ENCODE measurements around the gene SLC9A9. TPM values are rescaled to one million over a fixed set of nuclear protein-coding genes. Genes with fewer than 3 reads are reported as not detected.

SLC9A9 gene
- total RNA-seq, 1 experiment from 2014 or later = 2.2 TPM

- Histone ChIP-seq H2AFZ (ENCODE audit: low read length) (no peak overlapping the region), H3K27me3 (ENCODE audit: low read length) (no peaks in the 10 kb centered on the region), H3K9me3 (ENCODE audit: low read length) (no peaks in the 10 kb centered on the region), H3K9ac (ENCODE audit: low read length) (no peak overlapping the region), H3K9me2 (replicated peaks; ENCODE audit: insufficient read depth, low read length) (no peaks in the 10 kb centered on the region), H3K36me3 (ENCODE audit: insufficient read depth, low read length) (no peaks in the 10 kb centered on the region), H3K79me2 (ENCODE audit: low read length) (no peaks in the 10 kb centered on the region), H3K27ac (ENCODE audit: low read length) (no peak overlapping the region), H4K20me1 (ENCODE audit: insufficient read depth, low read depth, low read length) (no peaks in the 10 kb centered on the region), H3K4me2 (ENCODE audit: low read depth, low read length, poor library complexity, severe bottlenecking) (no peak overlapping the region), H3K4me3 (ENCODE audit: low read length) (no peak overlapping the region), H3K4me1 (ENCODE audit: low read length) (peaks cover 4% of the 10 kb centered on the region)
- no peak for DNase-seq
Measured at GRCh38 chr3:143600756-143601718, 247.2 kb downstream of the SLC9A9 start.

- Histone ChIP-seq H3K27ac (ENCODE audit: low read length) (no peak overlapping the region), H3K4me3 (ENCODE audit: low read length) (no peak overlapping the region), H3K36me3 (ENCODE audit: insufficient read depth, low read length) (no peaks in the 10 kb centered on the region), H3K27me3 (ENCODE audit: low read length) (no peaks in the 10 kb centered on the region), H2AFZ (ENCODE audit: low read length) (no peak overlapping the region), H3K9ac (ENCODE audit: low read length) (no peak overlapping the region), H4K20me1 (ENCODE audit: insufficient read depth, low read depth, low read length) (no peaks in the 10 kb centered on the region), H3K9me2 (replicated peaks; ENCODE audit: insufficient read depth, low read length) (no peaks in the 10 kb centered on the region), H3K4me1 (ENCODE audit: low read length) (peaks cover 14% of the 10 kb centered on the region), H3K4me2 (ENCODE audit: low read depth, low read length, poor library complexity, severe bottlenecking) (no peak overlapping the region), H3K9me3 (ENCODE audit: low read length) (no peaks in the 10 kb centered on the region), H3K79me2 (ENCODE audit: low read length) (no peaks in the 10 kb centered on the region)
- DNase-seq = no peak
Measured at GRCh38 chr3:143597774-143598652, 250.3 kb downstream of the SLC9A9 start.

GRCh38 chr3:143596957-143597642 lies 251.2 kb downstream of the SLC9A9 start:
- no peak overlapping the region for H2AFZ ChIP-seq (ENCODE audit: low read length)
- no peaks in the 10 kb centered on the region for H4K20me1 ChIP-seq (ENCODE audit: insufficient read depth, low read depth, low read length)
- no peaks in the 10 kb centered on the region for H3K36me3 ChIP-seq (ENCODE audit: insufficient read depth, low read length)
- no peak for DNase-seq
- peaks cover 14% of the 10 kb centered on the region for H3K4me1 ChIP-seq (ENCODE audit: low read length)
- no peak overlapping the region for H3K9ac ChIP-seq (ENCODE audit: low read length)
- no peaks in the 10 kb centered on the region for H3K9me3 ChIP-seq (ENCODE audit: low read length)
- no peaks in the 10 kb centered on the region for H3K27me3 ChIP-seq (ENCODE audit: low read length)
- no peaks in the 10 kb centered on the region for H3K9me2 ChIP-seq (replicated peaks; ENCODE audit: insufficient read depth, low read length)
- H3K4me3 ChIP-seq (ENCODE audit: low read length) = no peak overlapping the region
- H3K4me2 ChIP-seq (ENCODE audit: low read depth, low read length, poor library complexity, severe bottlenecking) = no peak overlapping the region
- no peak overlapping the region for H3K27ac ChIP-seq (ENCODE audit: low read length)
- H3K79me2 ChIP-seq (ENCODE audit: low read length) = no peaks in the 10 kb centered on the region

GRCh38 chr3:143595456-143596077 lies 252.7 kb downstream of the SLC9A9 start:
- H3K9me2 ChIP-seq (replicated peaks; ENCODE audit: insufficient read depth, low read length) = no peaks in the 10 kb centered on the region
- H3K36me3 ChIP-seq (ENCODE audit: insufficient read depth, low read length) = no peaks in the 10 kb centered on the region
- no peaks in the 10 kb centered on the region for H3K9me3 ChIP-seq (ENCODE audit: low read length)
- peak overlapping the region; percentile 39; the same call in 1 of the 2 replicates for H2AFZ ChIP-seq (ENCODE audit: low read length)
- H3K4me1 ChIP-seq (ENCODE audit: low read length) = peaks cover 14% of the 10 kb centered on the region
- H3K79me2 ChIP-seq (ENCODE audit: low read length) = no peaks in the 10 kb centered on the region
- no peak overlapping the region for H3K27ac ChIP-seq (ENCODE audit: low read length)
- peak overlapping the region; percentile 43 for H3K4me2 ChIP-seq (ENCODE audit: low read depth, low read length, poor library complexity, severe bottlenecking)
- DNase-seq = peak; percentile 71
- H3K9ac ChIP-seq (ENCODE audit: low read length) = no peak overlapping the region
- H3K4me3 ChIP-seq (ENCODE audit: low read length) = no peak overlapping the region
- no peaks in the 10 kb centered on the region for H3K27me3 ChIP-seq (ENCODE audit: low read length)
- H4K20me1 ChIP-seq (ENCODE audit: insufficient read depth, low read depth, low read length) = no peaks in the 10 kb centered on the region

GRCh38 chr3:143594206-143594605 lies 254.1 kb downstream of the SLC9A9 start:
- H3K27ac ChIP-seq (ENCODE audit: low read length) = no peak overlapping the region
- H3K9me3 ChIP-seq (ENCODE audit: low read length) = no peaks in the 10 kb centered on the region
- no peak overlapping the region for H3K9ac ChIP-seq (ENCODE audit: low read length)
- no peaks in the 10 kb centered on the region for H3K79me2 ChIP-seq (ENCODE audit: low read length)
- no peak overlapping the region for H3K4me3 ChIP-seq (ENCODE audit: low read length)
- no peaks in the 10 kb centered on the region for H4K20me1 ChIP-seq (ENCODE audit: insufficient read depth, low read depth, low read length)
- no peaks in the 10 kb centered on the region for H3K9me2 ChIP-seq (replicated peaks; ENCODE audit: insufficient read depth, low read length)
- H2AFZ ChIP-seq (ENCODE audit: low read length) = no peak overlapping the region
- no peak overlapping the region for H3K4me2 ChIP-seq (ENCODE audit: low read depth, low read length, poor library complexity, severe bottlenecking)
- H3K36me3 ChIP-seq (ENCODE audit: insufficient read depth, low read length) = no peaks in the 10 kb centered on the region
- peaks cover 14% of the 10 kb centered on the region for H3K4me1 ChIP-seq (ENCODE audit: low read length)
- no peak for DNase-seq
- no peaks in the 10 kb centered on the region for H3K27me3 ChIP-seq (ENCODE audit: low read length)

- H3K27me3 ChIP-seq (ENCODE audit: low read length) = no peaks in the 10 kb centered on the region
Measured at GRCh38 chr3:143590660-143591059, 257.6 kb downstream of the SLC9A9 start.

GRCh38 chr3:143586576-143586975 lies 261.7 kb downstream of the SLC9A9 start:
- no peak overlapping the region for H3K27ac ChIP-seq (ENCODE audit: low read length)
- no peaks in the 10 kb centered on the region for H3K4me1 ChIP-seq (ENCODE audit: low read length)
- no peaks in the 10 kb centered on the region for H3K79me2 ChIP-seq (ENCODE audit: low read length)
- no peaks in the 10 kb centered on the region for H4K20me1 ChIP-seq (ENCODE audit: insufficient read depth, low read depth, low read length)
- no peak overlapping the region for H3K4me3 ChIP-seq (ENCODE audit: low read length)
- H3K36me3 ChIP-seq (ENCODE audit: insufficient read depth, low read length) = no peaks in the 10 kb centered on the region
- no peak overlapping the region for H3K9ac ChIP-seq (ENCODE audit: low read length)
- H3K9me2 ChIP-seq (replicated peaks; ENCODE audit: insufficient read depth, low read length) = no peaks in the 10 kb centered on the region
- no peak overlapping the region for H3K4me2 ChIP-seq (ENCODE audit: low read depth, low read length, poor library complexity, severe bottlenecking)
- no peaks in the 10 kb centered on the region for H3K9me3 ChIP-seq (ENCODE audit: low read length)
- no peak for DNase-seq
- H3K27me3 ChIP-seq (ENCODE audit: low read length) = no peaks in the 10 kb centered on the region
- H2AFZ ChIP-seq (ENCODE audit: low read length) = no peak overlapping the region

More at GRCh38 chr3:143590660-143591059, 257.6 kb downstream of the SLC9A9 start:
- H3K4me2 ChIP-seq (ENCODE audit: low read depth, low read length, poor library complexity, severe bottlenecking) = no peak overlapping the region
- no peak overlapping the region for H2AFZ ChIP-seq (ENCODE audit: low read length)
- no peaks in the 10 kb centered on the region for H3K36me3 ChIP-seq (ENCODE audit: insufficient read depth, low read length)
- H3K4me1 ChIP-seq (ENCODE audit: low read length) = peaks cover 9% of the 10 kb centered on the region
- no peaks in the 10 kb centered on the region for H3K9me2 ChIP-seq (replicated peaks; ENCODE audit: insufficient read depth, low read length)
- H4K20me1 ChIP-seq (ENCODE audit: insufficient read depth, low read depth, low read length) = no peaks in the 10 kb centered on the region
- no peaks in the 10 kb centered on the region for H3K9me3 ChIP-seq (ENCODE audit: low read length)
- H3K79me2 ChIP-seq (ENCODE audit: low read length) = no peaks in the 10 kb centered on the region
- no peak overlapping the region for H3K4me3 ChIP-seq (ENCODE audit: low read length)
- no peak overlapping the region for H3K9ac ChIP-seq (ENCODE audit: low read length)
- no peak for DNase-seq
- no peak overlapping the region for H3K27ac ChIP-seq (ENCODE audit: low read length)
